HuH-7 (cell line): Measurements from ENCODE around the gene PRODH2.

Experiments
- DNase-seq: peaks from one replicate; pipeline ENCODE4 v3.0.0; 2011; ENCODE audit warnings: low spot score

Gene PRODH2, protein sequence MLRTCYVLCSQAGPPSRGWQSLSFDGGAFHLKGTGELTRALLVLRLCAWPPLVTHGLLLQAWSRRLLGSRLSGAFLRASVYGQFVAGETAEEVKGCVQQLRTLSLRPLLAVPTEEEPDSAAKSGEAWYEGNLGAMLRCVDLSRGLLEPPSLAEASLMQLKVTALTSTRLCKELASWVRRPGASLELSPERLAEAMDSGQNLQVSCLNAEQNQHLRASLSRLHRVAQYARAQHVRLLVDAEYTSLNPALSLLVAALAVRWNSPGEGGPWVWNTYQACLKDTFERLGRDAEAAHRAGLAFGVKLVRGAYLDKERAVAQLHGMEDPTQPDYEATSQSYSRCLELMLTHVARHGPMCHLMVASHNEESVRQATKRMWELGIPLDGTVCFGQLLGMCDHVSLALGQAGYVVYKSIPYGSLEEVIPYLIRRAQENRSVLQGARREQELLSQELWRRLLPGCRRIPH

DNA sequence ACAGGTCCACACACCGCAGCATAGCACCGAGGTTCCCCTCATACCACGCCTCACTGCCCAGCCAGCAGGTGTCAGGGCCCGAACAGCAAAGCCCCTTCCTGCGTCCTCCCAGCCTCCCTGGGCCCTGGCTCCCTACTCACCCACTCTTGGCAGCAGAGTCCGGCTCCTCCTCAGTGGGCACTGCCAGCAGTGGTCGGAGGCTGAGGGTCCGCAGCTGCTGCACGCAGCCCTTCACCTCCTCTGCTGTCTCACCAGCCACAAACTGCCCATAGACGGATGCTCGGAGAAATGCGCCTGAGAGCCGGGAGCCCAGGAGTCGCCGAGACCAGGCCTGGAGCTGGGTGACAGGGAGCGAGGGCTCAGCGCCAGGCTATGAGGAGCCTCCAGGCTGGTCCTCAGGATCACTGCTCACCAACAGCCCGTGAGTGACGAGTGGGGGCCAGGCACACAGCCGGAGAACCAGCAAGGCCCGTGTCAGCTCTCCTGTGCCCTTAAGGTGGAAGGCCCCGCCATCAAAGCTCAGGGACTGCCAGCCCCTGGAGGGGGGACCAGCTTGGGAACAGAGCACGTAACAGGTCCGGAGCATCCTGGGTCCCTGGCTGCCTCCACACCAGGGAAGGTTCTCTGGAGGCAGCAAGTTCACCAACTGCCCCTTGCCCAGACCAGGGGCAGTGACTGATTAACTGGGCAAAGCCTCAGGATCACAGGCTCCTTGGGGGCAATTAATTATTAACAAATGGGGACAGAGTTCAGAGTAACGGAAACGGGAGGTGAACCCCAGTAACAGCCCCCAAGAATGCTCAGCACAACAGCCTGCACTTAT lies at the start of gene PRODH2:
Gene PRODH2 (minus strand): TSS at position 626 of the 823 bp plus-strand sequence. CDS start 40 bp downstream, at position 586.
- DNase-seq, result no peak

DNA sequence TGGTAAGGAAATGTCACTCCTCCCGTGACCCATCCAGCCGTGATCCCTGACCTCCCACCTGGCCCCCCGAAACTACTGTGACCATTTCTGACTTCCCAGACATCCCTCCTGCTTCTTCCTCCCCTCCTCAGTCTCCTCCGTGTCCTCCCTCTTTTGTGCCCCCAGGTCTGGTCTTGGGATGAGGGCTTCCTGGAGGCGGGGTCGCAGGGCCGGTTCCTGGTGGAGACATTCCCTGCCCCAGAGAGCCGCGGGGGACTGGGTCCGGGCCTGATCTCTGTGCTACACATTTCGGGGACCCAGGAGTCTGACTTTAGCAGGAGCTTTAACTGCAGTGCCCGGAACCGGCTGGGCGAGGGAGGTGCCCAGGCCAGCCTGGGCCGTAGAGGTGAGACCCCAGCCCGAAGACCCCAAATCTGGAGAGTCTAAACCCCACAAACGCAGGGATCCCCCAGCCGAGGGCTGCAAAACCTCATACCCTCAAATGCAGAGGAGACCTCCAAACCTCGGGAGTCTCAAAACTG lies 49.1 kb upstream of the PRODH2 start:
- no peak for DNase-seq

DNA sequence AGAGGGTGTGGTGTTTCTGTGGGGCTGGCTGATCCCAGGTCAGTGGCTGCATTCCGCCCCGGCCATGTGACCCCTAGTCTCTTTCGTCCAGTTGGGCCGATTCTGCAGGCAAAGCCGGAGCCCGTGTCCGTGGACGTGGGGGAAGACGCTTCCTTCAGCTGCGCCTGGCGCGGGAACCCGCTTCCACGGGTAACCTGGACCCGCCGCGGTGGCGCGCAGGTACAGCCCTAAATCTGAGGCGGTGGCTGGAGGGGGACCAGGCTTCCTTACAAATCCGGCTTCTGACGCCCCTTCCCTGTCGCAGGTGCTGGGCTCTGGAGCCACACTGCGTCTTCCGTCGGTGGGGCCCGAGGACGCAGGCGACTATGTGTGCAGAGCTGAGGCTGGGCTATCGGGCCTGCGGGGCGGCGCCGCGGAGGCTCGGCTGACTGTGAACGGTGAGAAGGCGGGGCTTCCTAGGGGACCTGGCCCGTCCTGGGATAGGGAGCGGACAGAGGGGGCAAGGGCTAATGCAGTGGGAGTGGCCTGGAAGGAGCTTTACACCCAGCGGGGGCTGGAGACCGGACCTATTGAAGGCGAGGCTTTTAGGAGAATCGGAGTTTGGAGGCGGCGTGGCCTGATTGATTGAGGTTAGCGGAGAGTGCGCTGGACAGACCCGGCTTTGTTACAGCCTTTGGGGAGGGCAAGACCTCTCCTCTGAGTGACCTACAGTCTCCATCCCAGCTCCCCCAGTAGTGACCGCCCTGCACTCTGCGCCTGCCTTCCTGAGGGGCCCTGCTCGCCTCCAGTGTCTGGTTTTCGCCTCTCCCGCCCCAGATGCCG lies 48.4 kb upstream of the PRODH2 start:
- peak; percentile 97 for DNase-seq

DNA sequence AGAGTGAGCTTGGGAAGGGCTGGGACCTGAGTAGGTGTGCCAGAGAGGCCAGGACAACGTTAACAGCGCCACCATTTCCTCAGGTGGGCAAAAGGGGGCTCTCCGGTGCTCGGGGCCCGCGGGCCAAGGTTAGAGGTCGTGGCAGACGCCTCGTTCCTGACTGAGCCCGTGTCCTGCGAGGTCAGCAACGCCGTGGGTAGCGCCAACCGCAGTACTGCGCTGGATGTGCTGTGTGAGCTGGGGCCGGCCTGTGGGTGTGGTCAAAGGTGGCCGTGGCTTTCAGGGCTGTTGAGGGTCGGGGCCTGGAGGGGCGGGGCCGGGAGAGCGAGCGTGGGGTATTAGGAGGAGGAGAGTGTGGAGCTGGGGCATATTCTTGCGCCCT lies 47.8 kb upstream of the PRODH2 start:
- no peak for DNase-seq

DNA sequence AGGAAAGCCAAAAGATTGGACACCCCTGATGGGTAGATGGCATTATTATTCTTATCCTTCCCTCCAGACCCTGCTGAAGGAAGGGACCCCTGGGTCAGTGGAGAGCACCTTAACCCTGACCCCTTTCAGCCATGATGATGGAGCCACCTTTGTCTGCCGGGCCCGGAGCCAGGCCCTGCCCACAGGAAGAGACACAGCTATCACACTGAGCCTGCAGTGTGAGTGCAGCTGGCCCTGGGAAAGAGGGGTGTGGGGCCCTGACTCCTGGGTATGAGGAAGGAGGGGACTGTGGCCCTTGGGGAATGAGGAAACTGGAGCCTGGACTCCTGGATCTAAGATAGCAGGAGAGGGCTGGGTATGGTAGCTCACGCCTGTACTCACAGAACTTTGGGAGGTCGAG lies 46.8 kb upstream of the PRODH2 start:
- DNase-seq, result no peak

DNA sequence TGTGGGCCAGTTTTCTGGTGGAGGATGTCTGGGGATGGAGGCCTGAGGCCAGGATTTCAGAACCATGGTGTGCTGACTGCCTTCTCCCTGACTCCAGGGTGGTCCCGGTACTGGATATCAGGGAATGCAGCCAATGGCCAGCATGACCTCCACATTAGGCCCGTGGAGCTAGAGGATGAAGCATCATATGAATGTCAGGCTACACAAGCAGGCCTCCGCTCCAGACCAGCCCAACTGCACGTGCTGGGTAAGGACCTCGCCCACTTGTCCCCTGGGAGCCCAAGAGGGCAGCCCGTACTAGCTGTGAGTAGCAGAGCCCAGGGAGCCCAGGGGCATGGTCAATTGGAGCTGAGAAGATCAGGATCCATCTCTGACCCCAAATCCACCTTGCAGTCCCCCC lies 45.7 kb upstream of the PRODH2 start:
- DNase-seq, result no peak

DNA sequence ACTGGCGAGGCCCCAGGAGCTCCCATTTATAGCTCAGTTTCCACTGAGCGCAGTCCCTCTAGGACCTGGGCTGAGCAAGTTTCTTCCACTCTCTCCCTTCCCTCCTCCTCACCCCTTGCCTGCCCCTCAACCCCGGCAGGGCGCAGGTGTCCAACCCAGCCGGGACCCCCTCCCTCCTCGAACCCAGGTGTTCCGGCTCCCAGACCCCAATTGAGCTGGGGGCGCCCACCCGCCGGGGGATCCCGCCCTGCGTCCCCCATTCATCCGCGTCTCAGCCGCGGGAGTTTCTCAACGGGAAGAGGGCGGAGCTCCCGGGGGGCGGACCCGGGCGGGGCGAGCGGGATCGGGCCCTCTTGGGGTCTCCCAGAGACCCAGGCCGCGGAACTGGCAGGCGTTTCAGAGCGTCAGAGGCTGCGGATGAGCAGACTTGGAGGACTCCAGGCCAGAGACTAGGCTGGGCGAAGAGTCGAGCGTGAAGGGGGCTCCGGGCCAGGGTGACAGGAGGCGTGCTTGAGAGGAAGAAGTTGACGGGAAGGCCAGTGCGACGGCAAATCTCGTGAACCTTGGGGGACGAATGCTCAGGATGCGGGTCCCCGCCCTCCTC lies 44.0 kb upstream of the PRODH2 start, which contains the start of gene KIRREL2:
Gene KIRREL2 (plus strand): TSS at position 366 of the 604 bp plus-strand sequence. CDS start 209 bp downstream, at position 575.
- DNase-seq, result no peak

DNA sequence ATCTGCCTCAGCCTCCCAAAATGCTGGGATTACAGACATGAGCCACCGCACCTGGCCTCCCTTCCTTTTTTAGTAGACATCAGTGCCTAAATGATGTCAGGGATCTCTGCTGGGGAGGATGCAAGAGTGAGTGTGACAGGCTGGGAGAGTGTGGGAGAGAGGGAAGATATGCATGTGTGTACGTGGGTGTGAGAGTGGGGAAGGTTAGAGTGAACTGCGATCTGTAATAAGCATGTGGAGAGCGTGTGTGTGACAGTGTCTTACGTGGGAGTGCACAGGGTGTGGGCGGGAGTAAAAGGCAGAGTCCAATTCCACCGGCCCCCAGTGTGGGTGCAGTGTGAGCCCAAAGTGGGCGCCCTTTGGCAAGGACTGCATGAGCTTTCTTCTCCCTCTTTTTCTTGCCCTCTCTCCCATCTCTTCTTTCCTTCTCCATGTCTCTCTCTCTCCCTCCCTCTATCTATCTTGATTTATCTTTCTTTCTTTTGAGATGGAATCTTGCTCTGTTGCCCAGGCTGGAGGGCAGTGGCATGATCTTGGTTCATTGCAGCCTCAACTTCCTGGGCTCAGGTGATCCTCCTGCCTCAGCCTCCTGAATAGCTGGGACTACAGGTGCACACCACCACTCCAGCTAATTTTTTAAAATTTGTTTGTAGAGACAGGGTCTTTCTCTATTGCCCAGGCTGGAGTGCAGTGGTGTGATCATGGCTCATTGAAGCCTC lies 40.6 kb upstream of the PRODH2 start:
- no peak for DNase-seq

DNA sequence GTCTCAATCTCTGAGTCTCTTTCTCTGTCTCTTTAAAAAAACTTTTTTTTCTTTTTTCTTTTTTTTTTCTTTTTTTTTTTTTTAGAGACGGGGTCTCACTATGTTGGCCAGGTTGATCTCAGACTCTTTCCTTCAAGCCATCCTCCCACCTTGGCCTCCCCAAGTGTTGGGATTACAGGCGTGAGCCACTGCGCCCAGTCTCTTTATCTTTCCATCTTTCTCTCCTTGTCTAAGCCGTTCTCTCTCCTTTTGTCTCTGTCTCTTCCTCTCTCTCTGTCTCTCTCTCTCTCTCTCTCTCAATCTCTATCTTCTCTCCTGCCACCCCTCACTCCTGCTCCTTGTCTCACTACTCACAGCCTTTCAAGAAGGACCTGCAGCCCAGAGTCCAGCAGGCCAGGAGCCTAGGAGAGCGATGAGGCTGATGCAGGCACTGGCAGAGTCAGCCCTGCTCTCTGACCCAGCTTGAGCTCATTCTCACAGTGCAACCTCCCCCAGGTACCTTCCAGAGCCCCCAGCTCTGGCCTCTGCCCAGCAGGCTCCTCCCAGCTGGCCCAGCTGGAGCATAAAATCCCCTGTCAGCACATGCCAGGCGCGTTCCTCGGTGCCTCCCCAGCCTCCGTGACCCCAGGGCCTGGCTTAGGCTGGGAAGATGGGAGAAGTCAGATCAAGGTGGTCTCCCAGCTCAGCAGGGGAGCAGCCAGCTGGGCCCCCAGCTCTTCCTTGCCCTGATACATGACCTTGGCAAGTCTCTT lies 39.6 kb upstream of the PRODH2 start, which contains the start of gene NPHS1:
Gene NPHS1 (minus strand): TSS at position 476 of the 752 bp plus-strand sequence. CDS start 667 bp downstream, outside the sequence.
- no peak for DNase-seq

DNA sequence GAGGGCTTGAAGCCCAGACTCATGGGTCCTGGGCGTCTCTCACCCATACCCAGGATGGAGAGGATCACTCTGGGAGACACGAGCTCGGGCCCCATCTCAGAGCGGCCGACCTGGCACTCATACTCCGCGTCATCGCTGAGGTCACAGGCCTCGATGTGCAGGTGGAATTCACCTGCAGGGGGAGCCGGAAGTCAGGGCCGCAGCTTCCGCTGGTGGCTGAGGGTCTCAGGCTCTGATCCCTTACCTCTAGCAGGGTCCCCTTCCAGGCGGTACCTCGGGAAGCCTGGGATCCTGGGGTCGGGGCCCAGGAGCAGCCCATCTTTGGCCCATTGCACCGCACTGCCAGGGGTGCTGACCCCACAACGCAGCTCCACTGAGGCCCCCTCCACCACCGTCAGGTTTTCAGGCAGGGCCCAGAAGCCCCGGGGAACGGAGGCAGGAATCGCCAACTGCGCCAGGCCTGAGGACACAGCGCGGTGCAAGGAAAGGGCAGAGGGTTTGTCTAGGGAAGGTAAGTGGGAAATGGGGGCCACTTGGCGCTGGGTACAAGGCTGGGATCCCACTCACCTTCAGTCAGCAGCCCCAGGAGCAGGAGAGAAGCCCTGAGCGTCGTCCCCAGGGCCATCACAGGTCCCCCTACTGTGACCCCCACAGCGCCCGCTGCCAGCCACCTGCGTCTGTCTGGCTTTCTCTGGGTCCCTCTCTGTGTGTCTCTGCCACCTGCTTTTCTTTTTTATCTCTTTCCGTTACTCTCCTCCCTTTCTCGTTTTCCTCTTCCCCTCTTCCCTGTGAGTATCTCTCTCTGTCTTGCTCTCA lies 38.8 kb upstream of the PRODH2 start:
- no peak for DNase-seq

DNA sequence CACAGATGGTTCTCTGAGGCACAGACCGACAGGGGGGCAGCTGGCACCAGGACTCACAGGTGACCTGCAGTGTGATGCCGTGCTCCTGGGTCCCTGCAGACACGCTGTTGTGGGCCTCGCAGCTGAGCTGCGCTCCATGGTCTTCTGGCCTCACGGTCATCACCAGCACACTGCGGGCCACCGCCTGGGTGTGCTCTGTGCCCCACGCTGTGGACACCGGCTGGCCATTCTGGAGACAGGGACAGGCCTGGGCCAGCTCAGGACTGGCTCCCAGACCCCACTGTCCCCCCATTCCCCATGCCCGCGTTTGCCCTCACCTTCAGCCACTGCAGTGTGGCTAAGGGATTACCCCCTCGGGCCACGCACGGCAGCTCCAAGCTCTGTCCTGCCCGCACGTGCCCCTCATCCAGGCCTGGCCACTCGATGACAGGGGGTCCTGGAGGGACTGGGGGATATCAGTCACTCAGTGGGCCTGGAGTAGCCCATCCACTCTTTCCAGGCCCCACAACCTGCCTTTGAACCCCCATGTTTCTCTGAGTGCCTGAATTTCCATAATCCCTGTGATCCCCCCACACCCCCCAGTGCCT lies 36.4 kb upstream of the PRODH2 start:
- no peak for DNase-seq

DNA sequence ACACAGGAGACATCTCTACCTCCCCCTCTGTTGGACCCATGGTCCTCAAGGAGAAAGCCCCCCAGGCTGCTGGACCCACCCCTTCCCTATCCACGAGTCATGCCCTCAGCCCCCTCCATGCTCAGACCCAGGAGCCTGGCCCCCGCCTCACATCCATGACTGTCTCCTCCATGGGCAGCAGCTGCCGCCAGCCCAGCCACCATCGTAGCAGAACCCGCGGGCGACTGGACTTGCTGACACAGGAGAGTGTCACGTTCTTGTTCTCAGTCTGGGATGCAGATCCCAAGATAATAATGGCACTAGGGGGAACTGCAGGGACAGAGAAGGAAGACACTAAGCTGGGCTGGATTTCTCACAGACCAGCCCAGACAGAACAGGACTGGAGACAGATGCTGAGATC lies 35.8 kb upstream of the PRODH2 start:
- no peak for DNase-seq

DNA sequence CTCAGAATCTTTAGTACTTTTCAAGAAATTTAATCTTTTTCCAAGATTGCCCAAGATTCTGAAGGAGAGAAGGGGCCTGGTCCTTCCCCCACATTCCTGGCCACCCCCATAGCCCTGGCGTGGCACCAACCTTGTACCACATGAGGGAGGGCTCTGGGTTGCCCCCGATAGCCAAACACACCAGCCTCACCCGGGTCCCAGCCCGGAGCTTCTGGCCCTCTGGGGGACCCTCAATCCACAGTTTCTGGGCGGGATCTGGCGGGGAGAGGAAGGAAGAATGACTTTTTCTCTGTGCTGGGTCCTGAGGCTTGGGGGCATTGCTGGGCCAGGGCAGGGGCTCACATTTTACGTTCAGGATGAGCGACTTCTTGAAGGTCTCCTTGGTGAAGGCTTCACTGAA lies 35.3 kb upstream of the PRODH2 start:
- DNase-seq, result no peak

DNA sequence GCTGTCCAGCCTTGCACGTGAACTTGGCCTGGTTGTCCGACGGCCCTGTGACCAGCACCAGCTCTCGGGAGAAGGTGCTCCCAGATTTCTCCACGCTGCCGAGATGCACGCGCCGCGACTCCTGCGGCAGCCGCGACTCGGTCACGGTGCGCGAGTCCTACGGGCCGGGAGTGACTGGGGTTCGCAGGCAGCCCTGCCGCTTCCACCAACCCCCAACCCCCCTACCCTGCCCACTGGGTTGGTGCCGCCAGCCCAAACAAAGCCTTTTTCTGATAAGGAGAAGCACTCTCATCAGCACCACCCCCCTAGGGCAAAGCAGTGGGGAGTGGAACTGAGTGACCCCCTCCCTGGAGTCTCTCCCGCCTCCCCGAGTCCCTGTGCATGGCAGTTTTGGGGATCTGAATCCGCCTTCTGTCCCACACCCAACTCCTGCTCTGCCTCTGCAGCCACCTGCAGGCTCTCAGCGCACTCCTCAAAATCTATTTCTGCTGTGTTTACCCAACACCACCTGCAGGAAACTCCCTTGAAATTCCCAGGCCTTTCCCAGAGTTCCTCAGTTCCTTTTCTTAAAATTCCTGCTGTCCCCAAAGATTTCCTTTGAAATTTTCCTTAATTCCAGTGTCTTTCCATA lies 33.5 kb upstream of the PRODH2 start:
- no peak for DNase-seq

DNA sequence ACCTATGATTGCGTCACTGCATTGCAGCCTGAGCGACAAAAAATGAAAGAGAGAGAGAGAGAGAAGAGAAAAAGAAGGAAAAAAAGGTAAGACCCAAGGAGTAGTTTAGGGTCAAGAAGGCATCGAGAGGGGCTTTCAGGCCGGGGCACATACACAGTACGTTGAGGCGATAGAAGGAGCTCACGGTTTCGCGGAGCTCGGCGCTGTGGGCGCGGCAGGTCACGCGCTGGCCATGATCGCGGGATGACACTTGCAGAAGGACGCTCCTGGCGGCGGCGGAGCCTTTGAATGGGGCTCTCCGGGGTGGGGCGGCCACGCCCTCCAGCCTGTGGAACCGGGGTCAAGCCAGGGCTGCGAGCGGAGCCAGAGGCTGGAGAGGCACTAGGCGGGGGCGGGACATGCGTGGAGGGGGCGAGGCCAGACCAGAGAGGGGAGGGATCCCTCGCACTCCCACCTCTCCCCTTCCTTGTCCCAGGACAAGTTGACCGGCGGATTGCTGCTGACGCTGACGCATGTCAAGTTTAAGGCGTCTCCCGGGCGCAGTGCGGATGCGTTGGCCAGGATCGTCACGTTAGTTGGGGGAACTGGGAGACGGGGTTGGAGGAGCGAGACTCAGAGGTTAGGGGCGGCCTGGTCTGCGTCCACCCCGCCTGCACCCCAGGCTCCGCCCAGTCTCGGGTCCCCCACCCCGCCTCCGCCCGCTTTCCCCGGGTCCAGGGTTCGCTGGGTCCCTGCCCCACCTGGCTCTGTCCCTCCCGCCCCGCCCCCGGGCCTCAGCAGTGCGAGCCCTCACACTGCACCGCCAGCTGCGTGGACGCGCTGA lies 32.8 kb upstream of the PRODH2 start:
- peak; percentile 73 for DNase-seq

DNA sequence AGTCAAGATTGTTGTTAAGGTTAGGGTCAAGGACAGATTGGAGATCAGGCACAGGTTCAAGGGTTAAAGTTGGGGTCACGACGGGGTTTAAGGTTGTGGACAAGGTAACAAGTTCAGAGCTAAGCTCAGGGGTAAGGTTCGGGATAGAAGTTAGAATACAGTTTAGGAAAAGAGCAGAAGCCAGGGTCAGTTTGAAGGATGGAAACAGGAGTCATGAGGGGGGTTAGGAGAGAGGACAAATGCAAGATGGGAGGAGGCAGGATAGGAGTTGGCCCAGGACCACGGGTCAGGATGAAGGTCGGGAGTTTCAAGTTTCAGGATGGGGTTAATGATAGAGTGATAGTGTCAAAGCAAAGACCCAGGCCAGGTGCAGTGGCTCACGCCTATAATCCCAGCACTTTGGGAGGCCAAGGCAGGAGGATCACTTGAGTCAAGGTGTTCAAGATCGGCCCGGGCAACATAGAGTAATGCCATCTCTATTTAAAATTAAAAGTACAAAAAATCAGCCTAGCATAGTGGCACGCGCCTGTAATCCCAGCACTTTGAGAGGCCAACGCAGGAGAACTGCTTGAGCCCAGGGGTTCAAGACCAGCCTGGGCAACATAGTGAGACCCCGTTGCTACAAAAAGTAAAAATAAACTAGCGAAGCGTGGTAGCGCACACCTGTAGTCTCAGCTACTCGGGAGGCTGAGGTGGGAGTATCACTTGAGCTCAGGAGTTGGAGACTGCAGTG lies 32.0 kb upstream of the PRODH2 start:
- DNase-seq, result no peak
